ENCODE data around the gene CCNE1. TPM values are rescaled to one million over a fixed set of nuclear protein-coding genes. Genes with fewer than 3 reads are reported as not detected.

Gene CCNE1
- total and polyA plus RNA-seq, 10 of the 15 experiments (the other 5 are each of a cell fraction or from before 2014, with no cell fraction given) = 6.3 to 44.2 (median 35.8) TPM

DNA sequence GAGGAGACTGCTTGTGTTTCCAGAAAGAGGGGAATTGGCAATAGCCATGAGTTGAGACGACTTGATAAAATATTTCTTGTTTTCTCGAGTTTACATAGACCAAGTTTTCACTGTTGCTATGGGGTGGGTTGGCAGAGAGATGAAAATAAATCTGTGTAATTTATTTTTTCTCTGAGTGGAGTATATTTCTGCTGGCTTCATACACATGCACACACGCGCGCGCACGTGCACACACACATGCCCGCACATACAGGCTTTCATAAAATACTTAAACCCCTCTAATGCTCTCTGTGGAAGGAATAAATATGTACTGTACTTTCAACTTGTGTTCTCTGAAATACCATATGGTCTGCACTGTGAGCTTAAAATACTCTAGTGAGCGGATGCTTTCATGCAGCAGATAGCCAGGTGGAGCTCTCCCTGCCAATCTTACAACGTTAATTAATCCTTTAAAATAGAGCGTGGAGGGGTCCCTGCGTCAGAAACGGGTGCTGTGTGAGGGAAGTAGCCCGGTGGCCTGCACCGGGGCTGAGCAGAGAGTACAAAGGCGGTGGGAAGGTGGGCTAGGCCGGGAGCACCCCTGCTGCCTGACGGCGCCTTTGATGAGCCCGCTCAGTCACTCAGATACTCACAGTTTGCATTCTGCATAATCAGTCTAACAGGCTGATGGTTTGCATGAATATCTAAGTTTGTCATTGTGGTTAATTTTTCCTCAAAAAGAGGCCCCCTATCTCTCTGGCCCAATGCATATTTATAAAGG is 44.1 kb downstream of the CCNE1 start:
- H3K4me1 ChIP-seq (ENCODE audit: control insufficient read depth, insufficient read depth, low read length) = peaks cover 20% of the 10 kb centered on the region
- no peak for ATAC-seq
- no TSS peak for BruUV-seq (replicated peaks)
- WGBS (ENCODE audit: insufficient coverage, insufficient replicate concordance, low lambda C conversion rate, missing lambda C conversion rate) = 72% methylated on average over 20 of the region's 20 CpGs
- no peak overlapping the region for H2AFZ ChIP-seq (ENCODE audit: control insufficient read depth, low read depth, low read length)
- H3K4me3 ChIP-seq = no peak overlapping the region
- no peak for FAIRE-seq
- no peak for DNase-seq (ENCODE audit: low read depth, low spot score)
- no peak overlapping the region for H3K4me2 ChIP-seq (ENCODE audit: control insufficient read depth, insufficient read depth)
- H3K9me3 ChIP-seq (replicated peaks; ENCODE audit: control insufficient read depth, insufficient read depth, low read length) = no peaks in the 10 kb centered on the region
- ChIA-PET CTCF (interaction anchor here (0.5 to 1.8 kb wide), 4 partner anchors 13 to 172 kb away, joined by 3 to 8 read pairs (median 4); no protein-coding TSS in a partner anchor), RAD21 (ENCODE audit: unreplicated experiment) (no interaction called here), POLR2A (no interaction called here), SMC1A (ENCODE audit: uncharacterized antibody, unreplicated experiment) (no interaction called here)
- no peaks in the 10 kb centered on the region for H3K36me3 ChIP-seq (ENCODE audit: control insufficient read depth in 2 of 2, insufficient read depth in 2 of 2, low read length in 1 of 2)
- H3K9ac ChIP-seq (ENCODE audit: control insufficient read depth, insufficient read depth, low read length) = no peak overlapping the region
- in situ Hi-C loops (cut with MboI) (loop anchor here (10.0 kb wide), 1 partner anchor 799 kb away; no protein-coding TSS in a partner anchor), intact Hi-C loops (cut with micrococcal nuclease; ENCODE audit: unreplicated experiment) (loop anchor here (5.0 kb wide), 1 partner anchor 796 kb away; no protein-coding TSS in a partner anchor)
- TF ChIP-seq IKZF1 (conservative IDR thresholded peaks at IDR 0.05) (no peak), ZBED1 (IDR thresholded peaks at IDR 0.05; ENCODE audit: borderline replicate concordance) (no peak), SIX5 (IDR thresholded peaks at IDR 0.05; ENCODE audit: low read depth, low read length, severe bottlenecking) (no peak), BRCA1 (IDR thresholded peaks at IDR 0.05; ENCODE audit: low read depth, low read length) (no peak), NKRF (conservative IDR thresholded peaks at IDR 0.05) (no peak), GATAD2B (conservative IDR thresholded peaks at IDR 0.05; ENCODE audit: low read depth) (no peak), NFIC (IDR thresholded peaks at IDR 0.05; ENCODE audit: low read depth, low read length) (no peak), NR2F1 (conservative IDR thresholded peaks at IDR 0.05) (no peak), NRF1 (conservative IDR thresholded peaks at IDR 0.05; ENCODE audit: low read depth, low read length) (no peak), RELA (IDR thresholded peaks at IDR 0.05; ENCODE audit: borderline replicate concordance, partially characterized antibody) (no peak)
- TF ChIP-seq, protein P1, sequence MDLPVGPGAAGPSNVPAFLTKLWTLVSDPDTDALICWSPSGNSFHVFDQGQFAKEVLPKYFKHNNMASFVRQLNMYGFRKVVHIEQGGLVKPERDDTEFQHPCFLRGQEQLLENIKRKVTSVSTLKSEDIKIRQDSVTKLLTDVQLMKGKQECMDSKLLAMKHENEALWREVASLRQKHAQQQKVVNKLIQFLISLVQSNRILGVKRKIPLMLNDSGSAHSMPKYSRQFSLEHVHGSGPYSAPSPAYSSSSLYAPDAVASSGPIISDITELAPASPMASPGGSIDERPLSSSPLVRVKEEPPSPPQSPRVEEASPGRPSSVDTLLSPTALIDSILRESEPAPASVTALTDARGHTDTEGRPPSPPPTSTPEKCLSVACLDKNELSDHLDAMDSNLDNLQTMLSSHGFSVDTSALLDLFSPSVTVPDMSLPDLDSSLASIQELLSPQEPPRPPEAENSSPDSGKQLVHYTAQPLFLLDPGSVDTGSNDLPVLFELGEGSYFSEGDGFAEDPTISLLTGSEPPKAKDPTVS (IDR thresholded peaks at IDR 0.05; ENCODE audit: low read depth, low read length) = no peak
- TF ChIP-seq, protein P2, sequence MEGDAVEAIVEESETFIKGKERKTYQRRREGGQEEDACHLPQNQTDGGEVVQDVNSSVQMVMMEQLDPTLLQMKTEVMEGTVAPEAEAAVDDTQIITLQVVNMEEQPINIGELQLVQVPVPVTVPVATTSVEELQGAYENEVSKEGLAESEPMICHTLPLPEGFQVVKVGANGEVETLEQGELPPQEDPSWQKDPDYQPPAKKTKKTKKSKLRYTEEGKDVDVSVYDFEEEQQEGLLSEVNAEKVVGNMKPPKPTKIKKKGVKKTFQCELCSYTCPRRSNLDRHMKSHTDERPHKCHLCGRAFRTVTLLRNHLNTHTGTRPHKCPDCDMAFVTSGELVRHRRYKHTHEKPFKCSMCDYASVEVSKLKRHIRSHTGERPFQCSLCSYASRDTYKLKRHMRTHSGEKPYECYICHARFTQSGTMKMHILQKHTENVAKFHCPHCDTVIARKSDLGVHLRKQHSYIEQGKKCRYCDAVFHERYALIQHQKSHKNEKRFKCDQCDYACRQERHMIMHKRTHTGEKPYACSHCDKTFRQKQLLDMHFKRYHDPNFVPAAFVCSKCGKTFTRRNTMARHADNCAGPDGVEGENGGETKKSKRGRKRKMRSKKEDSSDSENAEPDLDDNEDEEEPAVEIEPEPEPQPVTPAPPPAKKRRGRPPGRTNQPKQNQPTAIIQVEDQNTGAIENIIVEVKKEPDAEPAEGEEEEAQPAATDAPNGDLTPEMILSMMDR (IDR thresholded peaks at IDR 0.05 in 2 of 3, conservative IDR thresholded peaks at IDR 0.05 in 1 of 3; ENCODE audit: control insufficient read depth in 2 of 3, extremely low read depth in 1 of 3, insufficient read depth in 1 of 3, low read depth in 3 of 3, low read length in 3 of 3) = no peak
- no peaks in the 10 kb centered on the region for H4K20me1 ChIP-seq (ENCODE audit: control insufficient read depth, insufficient read depth)
- H3K27me3 ChIP-seq (replicated peaks in 1 of 2; ENCODE audit: control insufficient read depth in 2 of 2, insufficient read depth in 2 of 2, low read length in 1 of 2) = no peaks in the 10 kb centered on the region
- no peaks in the 10 kb centered on the region for H3K79me2 ChIP-seq (ENCODE audit: control insufficient read depth, insufficient read depth, low read length)
- no peak overlapping the region for H3K27ac ChIP-seq (ENCODE audit: control insufficient read depth, insufficient read depth)
